HG03025 (cell line): ENCODE data around the gene CHD2.

Experiments used
- ATAC-seq: cut with Tn5 transposase; IDR thresholded peaks from one replicate; pipeline ENCODE4 v1.9.1; 2021; ENCODE audit warnings: mild to moderate bottlenecking, moderate library complexity; ENCODE audit not compliant: unreplicated experiment, low FRiP score

Gene CHD2

DNA sequence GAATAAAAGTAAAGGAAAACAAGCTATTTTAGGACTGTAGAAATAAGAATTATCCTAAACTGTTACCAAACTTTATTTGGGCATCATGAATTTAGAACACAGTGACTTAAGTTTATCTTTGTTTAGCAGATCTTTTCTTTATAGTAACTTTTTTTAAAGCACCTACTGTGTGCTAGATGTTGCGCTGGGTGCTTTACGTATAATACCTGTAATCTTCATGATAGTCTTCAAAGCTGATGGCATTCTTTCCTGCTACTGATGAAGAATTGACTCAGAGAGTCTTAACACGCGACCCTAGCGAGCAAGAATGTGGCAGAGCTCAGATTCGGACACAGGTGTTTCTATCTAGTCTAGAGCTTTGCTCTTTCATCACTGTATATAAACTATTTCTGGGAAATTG, 53.9 kb downstream of the CHD2 start:
- no peak for ATAC-seq

DNA sequence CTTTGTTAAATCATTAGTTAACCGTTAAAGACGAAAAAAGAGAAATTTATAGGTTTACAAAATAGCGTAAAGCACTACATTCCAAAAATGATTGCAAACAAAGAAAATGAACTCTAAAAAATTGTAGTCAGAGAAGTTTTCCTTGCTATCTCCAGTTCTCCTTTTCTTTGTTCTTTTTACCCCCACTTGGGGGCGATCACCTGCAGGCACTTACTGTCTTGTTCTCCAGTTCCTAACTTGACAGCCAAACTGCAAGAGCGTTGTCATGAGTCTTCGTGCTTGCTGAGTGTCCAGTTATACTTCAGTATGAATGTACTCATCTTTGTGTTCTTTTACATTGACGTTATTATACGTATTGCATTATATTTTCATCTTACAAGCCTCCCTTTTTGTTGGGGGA, 54.5 kb downstream of the CHD2 start:
- ATAC-seq = no peak

DNA sequence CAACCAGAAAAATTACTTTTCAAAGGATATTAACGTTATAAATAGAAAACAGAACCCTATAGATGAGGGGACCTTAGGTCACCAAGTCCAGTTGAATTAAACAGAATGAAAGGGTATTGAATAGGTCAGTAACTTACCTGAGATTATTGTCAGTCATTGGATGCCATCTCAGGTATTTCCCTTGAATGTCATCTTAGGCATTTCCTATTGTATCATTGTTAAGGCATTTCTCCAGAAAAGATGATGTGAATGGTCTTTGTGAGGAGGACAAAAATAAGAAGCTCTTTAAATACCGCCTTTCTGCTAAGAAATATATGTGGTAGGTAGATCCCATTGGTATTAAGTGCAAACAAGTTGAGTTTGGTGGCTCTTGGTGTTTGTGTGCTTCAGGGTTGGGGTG, 55.6 kb downstream of the CHD2 start:
- no peak for ATAC-seq

DNA sequence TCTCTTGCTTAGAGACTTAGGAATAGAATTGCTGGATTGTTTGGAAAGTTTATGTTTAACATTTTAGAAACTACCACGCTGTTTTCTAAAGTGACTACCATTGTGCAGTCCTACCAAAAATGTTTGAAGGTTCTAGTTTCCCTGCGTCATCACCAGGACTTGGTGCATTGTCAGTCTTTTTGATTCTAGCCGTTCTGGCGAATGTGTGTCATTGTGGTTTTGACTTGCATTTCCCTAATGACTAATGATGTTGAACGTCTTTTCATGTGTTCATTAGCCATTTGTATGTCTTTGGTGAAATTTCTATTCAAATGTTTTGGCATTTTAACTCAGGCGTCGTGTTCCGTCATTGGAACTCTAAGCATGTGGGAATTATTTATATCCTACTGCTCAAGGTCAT, 58.0 kb downstream of the CHD2 start:
- ATAC-seq = no peak

DNA sequence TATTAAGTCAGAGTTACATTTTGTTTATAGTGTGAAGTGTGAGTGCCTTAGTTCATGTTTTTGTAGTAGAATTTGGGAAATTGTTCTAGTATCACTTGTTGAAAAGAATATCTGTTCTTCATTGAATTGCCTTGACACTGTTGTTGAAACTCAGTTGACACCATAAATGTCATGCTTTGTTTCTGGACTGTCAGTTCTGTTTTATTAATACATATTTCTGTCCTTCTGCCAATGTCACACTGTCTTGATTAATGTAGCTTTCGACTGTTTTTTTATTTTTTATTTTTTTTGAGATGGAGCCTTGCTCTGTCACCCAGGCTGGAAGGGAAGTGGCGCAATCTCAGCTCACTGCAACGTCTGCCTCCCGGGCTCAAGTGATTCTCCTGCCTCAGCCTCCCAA, 59.1 kb downstream of the CHD2 start:
- no peak for ATAC-seq

DNA sequence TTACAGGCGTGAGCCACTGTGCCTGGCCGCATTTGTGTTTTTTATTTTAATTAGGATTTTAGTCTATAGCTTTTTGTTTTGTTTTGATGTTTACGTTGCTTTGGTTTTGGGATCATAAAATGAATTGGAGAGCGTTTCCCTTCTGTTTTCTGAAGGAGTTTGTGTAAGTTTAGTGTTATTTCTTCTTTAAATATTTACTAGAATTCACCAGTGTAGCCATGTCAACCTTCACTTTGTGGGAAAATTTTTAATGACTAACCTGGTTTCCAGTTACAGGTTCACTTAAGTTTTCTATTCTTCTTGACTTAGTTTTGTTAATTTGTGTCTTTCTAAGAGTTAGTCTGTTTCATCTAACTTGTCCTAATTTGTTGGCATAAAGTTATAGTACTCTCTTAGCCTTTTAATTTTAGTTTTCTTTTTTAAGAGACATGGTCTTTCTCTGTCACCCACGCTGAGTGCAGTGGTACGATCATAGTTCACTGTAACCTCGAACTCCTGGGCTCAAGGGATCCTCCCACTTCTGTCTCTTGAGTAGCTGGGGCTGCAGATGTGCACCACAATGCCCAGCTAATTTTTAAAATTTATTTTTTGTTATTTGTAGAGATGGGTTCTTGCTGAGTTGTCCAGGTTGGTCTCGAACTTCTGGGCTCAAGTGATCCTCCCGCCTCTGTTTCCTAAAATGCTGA, 61.0 kb downstream of the CHD2 start:
- ATAC-seq = no peak

DNA sequence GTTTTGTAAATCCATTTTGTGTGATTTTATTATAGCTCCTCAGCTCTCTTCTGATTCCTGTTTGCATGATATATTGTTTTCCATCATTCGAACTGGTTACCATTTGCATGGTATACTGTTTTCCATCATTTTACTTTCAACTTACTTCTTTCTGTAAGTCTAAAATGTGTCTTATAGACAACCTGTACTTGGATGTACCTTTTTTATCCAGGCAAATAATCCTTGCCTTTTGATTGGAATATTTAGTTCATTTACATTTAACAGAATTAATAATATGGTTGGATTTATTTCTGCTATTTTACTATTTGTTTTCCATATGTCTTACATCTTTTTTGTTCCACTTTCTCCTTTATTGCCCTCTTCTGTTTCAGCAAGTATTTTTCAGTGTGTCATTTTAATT, 62.8 kb downstream of the CHD2 start:
- ATAC-seq = no peak

DNA sequence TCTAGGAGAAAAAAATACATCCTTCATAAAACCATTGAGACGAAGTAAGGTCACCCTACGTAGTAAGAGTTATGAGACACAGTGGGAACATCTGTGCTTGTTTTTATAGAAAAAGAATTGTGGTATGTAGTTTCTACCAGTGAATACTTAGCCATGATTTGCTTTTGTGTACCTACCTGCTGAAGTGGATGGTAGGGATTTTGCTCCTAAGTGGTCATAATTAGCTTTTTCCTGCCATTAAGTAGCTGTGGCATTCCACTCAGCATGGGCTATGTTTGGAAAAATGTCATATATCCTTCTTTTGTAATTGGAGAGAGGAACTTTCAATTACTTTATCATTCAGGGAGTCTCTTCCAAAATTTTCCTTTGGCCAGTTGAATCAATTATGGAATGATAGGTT, 63.7 kb downstream of the CHD2 start:
- no peak for ATAC-seq

DNA sequence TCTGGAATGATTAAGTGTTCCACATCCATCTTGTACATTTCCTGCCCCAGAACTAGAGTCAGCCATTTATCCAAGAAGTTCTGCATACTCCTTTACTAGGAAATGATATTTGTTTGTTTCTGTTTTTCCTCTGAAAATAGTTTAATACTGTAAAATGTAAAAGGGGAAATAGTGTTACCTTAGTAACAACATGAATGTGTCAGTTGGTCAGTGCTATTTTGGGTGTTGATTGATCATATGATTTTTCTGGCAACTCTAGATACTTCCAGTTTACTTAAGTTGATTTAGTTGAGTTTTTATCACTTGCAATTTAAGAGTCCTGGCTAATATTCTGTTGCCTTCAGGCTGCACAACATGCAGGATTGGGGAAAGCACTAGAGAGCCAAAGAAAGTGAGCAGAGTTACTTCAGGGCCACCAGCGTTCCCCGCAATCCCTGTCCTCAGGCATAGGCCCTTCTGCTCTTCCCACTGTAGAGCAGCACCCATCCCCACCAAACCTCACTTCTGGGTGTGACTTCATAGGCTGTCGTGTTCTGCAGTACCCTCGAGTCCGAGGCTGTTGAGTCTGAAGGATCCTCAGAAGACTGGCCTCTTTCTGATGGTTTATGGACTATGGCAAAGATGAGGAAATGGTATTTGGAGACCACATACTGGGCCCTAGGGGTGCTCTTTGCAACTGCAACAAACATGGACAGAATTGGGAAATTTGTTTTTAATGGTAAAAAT, 69.0 kb downstream of the CHD2 start:
- ATAC-seq = no peak

DNA sequence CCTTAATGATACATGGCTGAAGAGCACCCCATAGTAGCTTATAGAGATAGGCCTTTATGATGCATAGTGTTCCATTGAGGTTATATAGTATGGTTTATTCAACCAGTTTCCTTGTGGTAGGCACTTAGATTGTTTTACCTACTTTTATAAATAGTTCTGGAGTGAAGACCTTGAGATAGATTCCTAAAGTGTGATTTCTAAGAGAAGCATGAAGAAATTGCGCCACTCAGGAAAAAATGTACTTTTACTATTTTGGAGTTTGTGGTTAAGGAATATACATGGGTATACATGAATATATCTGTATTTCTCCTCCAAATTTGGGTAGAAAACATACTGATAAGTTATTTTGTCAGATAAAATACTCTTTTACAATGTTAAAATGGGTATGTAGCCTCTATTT, 70.5 kb downstream of the CHD2 start:
- ATAC-seq = no peak

DNA sequence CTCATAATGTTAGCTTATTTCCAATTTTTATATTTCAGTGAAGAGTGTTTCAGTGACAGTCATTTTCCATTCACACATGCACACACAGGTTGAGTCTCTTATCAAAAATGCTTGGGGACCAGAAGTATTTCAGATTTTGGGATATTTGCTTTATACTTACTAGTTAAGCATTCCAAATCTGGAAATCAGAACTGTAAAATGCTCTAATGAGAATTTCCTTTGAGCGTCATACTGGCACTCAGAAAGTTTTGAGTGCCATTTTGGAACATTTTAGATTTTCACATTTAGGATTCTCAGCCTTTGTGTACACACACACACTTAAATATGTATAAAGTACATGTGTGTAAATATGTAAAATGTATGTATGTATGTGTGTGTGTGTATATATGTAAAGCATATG, 71.0 kb downstream of the CHD2 start:
- no peak for ATAC-seq

DNA sequence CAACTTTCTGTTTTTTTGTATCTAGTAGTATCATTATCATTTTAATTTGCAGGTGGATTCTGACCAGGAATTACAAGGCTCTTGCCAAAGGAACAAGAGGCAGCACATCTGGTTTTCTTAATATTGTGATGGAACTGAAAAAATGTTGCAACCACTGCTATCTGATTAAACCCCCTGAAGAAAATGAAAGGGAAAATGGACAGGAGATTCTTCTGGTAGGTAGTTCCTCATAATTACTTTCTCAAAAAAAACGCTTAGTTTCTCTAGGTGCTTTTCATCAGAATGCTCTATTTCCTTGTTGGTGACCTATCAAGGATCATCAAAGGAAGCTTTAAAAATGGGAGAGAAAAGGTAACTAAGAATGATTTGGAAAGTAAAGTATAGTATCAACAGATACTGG, 71.6 kb downstream of the CHD2 start:
- ATAC-seq = no peak

DNA sequence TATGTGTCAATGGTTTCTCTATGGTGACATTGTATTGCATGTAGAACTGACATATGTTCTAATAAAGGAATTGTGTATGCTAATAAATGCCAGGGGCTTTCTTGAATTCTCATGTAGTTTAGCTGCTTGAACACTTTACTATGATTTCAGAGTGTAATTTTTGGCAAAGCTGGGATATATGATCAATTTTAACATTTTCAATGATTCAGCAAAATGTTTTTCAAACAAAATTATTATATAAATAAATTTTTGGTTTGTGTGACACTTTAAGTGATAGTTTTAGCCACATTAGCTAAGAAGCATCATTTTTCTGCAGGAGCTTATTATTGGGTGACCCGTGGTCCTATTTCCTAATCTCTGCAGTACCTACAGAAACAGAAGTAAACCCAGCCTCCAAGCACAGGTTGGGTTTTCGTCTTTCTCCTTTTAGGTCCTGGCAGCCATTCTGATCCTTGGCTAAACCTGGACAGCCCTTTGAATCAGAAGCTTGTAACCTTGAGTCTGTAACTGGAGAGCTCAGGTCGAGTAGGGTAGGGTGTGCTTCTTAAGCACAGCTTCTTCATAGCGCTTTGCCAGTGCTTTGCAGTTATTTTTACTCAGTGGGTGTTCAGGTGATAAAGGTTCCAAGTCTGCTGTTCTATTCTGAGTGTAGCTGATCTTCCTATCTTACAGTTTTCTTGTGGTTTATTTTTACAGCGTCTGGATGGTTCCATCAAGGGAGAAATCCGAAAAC, 74.2 kb downstream of the CHD2 start:
- no peak for ATAC-seq

DNA sequence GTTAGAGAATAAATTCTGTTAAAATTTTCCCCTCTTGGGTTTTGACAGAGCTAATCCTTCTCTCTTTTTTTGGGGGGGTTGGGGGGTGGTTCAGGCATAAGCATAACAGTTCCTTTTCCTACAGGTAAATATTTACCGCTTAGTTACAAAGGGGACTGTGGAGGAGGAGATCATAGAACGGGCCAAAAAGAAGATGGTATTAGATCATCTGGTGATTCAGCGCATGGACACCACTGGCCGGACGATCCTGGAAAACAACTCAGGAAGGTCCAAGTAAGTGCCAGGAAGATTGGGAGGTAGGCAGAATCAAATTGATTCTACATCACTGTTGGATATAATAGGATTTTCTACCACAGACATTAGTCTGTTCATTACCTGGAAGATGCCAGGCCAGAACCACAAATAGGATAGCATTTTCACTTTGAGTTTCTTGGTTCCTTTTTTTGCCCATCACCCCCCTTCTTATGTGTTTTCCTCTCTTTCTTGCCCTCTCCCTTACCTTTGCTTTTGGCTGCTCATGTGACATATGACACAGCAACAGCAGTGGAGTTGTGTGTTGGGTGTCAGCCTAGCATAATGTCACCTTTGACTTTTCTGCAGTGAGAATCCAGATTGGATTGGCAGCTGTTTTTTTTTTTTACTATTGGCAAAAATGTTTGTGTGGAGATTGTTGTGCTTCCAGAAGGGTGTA, 79.0 kb downstream of the CHD2 start:
- ATAC-seq = no peak

DNA sequence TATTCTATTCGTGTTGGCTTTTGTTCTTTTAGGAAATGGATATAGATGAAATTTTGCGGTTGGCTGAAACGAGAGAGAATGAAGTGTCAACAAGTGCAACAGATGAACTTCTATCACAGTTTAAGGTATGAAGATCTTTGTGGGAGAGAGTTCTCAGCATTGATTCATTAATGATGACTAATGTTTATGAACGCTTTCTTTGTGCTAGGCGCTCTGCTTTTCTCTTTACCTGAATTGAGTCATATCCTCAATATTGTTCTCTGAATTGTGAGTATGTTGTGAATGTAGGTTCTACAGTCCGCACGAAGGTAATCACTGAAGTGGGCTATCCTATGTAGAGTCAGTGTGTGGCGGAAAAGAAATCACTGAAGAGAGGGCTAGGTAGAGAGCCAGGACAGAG, 81.2 kb downstream of the CHD2 start:
- ATAC-seq = no peak

DNA sequence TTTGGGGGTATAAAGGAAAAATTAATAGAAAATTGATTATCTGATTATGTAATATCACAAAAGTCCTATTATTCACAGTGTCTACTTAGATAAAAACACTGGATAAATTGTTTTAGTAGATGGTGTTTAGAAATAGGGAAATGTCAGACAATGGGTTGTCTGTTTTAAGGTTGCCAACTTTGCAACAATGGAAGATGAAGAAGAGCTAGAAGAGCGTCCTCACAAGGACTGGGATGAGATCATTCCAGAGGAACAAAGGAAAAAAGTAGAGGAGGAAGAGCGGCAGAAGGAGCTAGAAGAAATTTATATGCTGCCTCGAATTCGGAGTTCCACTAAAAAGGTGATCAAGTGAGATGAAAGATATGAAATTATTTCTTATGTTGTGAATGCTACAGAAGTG, 84.0 kb downstream of the CHD2 start:
- no peak for ATAC-seq

DNA sequence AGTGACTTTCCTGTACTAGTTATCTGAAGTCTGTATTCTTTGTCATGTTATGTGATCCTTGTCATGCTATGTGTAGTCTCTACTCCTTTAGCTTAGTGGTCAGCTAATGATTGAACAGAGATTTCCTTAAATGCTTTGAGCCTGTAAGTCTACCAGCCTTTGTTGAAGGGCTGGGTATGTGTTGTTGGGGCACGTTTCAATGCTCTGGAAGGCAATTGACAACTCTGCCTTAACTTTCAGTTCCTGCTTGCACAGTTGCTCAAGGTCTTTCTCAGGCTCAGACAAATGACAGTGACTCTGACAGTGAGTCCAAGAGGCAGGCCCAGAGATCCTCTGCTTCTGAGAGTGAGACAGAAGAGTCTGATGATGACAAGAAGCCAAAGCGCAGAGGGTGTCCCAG, 89.3 kb downstream of the CHD2 start:
- ATAC-seq = no peak

DNA sequence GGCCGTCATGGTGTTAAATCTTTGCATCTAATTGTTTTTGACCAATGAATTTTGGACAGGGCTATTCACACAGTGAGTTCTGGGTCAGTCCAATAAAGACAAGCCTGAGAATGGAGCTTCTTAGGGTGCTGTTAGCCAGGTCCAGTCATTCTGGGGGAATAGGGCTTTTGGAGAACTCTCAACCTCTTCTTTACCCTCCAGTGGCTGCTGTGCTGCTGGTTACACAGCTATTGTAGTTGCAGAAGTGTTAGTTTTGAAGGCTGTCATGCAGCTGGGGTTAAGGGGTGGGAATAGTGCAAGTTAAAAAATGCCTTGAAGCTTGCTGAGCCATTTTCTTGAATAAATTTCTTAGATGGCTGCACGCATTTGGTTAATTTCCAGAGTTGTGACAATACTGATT, 89.9 kb downstream of the CHD2 start:
- ATAC-seq = no peak

DNA sequence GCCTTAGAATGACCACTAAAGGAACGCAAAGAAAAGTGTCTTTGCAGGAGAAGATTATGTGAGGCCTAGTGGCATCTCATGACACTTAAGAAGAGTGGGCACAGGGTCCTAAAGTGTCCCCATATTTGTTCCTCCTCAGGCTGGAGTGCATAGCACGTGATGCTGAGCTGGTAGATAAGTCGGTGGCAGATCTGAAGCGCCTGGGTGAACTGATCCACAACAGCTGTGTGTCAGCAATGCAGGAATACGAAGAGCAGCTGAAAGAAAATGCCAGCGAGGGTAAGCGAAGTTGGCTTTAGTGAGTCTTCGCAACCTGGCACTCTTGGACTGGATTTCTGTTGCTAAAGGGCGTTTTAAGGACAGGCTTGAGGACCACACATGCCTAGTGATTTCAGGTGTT, 92.6 kb downstream of the CHD2 start:
- no peak for ATAC-seq

DNA sequence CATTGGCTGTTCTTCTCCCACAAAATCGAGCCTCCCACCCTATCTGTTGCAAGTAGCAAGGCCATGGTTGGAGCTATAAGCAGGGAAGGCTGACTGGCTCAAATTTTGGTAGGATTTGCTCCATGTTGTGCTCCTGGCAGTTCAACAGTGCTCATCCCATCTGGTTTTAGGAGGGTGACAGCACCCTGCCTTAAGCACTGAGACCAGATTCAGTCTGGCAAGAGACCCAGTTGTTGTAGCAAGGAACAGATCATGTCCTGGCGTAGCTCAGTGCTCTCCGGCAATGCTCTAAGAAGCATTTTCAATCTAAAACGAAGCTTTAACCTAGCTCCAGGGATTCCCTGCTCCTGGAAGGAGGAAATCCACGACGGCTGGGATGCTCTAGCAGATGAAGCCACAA, 97.7 kb downstream of the CHD2 start:
- no peak for ATAC-seq

DNA sequence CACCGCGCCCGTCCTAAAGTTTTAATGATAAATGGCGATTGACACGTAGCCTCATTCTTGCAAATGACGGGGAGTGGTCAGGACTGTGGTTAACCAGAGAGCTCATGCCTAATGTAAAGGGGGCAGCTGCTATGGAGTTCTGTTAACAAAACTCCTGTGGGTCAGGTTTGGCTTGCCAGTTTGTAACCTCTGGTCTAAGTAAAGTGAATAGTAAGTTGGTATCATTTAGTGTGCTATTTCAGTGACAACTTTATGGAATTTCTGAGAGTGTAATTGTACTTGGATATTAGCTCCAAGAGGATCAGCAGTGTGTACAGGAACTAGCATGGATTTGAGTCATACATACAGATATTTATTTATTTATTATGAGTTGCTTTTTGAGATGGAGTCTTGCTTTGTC, 101.0 kb downstream of the CHD2 start:
- ATAC-seq = no peak
